Ovary (tissue), 3 donors: ENCODE measurements around the gene CCDC40.

Experiments
- CTCF ChIP-seq, 3 donors: fragments of 450-650 bp in 2 of 3; fragments of 200-600 bp in 1 of 3; IDR thresholded peaks; one replicate each; pipeline versions ENCODE4 v1.5.1 to v1.8.0; 2016 to 2022; ENCODE audit warnings: antibody characterized with exemption in 3 of 3, mild to moderate bottlenecking in 1 of 3
- POLR2A ChIP-seq: fragments of 450-650 bp; IDR thresholded peaks from one replicate; pipeline ENCODE4 v1.6.1; 2017; ENCODE audit warnings: antibody characterized with exemption, mild to moderate bottlenecking, moderate library complexity
- donor health status: DM: no; HTN: no; CAD: no.

GRCh38 chr17:79991924-79992648, 44.4 kb upstream of the CCDC40 start:
- peak in 1 of 3 donors; percentile 10 for TF ChIP-seq CTCF (IDR thresholded peaks at IDR 0.05)
- TF ChIP-seq POLR2A = no peak
